Activated T-cell treated with anti-CD3 and anti-CD28 coated beads, Interleukin-2, amount 50 U/mL, for 72 hours (primary cell): ENCODE data around the gene MRPS27. TPM values are rescaled to one million over a fixed set of nuclear protein-coding genes. Genes with fewer than 3 reads are reported as not detected.
"Not testable (repeated sequence)": the region's sequence is repeated elsewhere in the genome, so short reads cannot be mapped to it uniquely, and the experiment has no call there.

Source experiments
- ATAC-seq, 2 donors: fragments of 150-1000 bp; cut with Tn5 transposase; replicated peaks in 1 of 2; 2 replicates each; pipeline ENCODE4 v1.10.0; 2021; ENCODE audit warnings: moderate library complexity in 2 of 2, mild to moderate bottlenecking in 1 of 2
- DNase-seq, 2 donors: peaks; one replicate each; pipeline ENCODE4 v3.0.0; 2021 to 2022; ENCODE audit warnings: mixed read lengths in 1 of 2
- H3K27ac Mint-ChIP-seq: one replicate; pipeline ENCODE4 v1.8.0; 2022; ENCODE audit warnings: mild to moderate bottlenecking, moderate library complexity, mixed read lengths
- H3K27me3 Mint-ChIP-seq: one replicate; pipeline ENCODE4 v1.8.0; 2022; ENCODE audit warnings: low read depth, mixed read lengths
- H3K36me3 Mint-ChIP-seq, 2 donors: one replicate each; pipeline ENCODE4 v1.8.0; 2022; ENCODE audit warnings: mixed read lengths in 2 of 2, mild to moderate bottlenecking in 1 of 2; ENCODE audit not compliant: insufficient read depth in 2 of 2
- H3K4me1 Mint-ChIP-seq: one replicate; pipeline ENCODE4 v1.8.0; 2022; ENCODE audit warnings: low read depth, mixed read lengths
- H3K4me3 Mint-ChIP-seq, 2 donors: one replicate each; pipeline ENCODE4 v1.8.0; 2022; ENCODE audit warnings: mild to moderate bottlenecking in 2 of 2, mixed read lengths in 2 of 2, moderate library complexity in 2 of 2
- H3K9me3 Mint-ChIP-seq, 2 donors: one replicate each; pipeline ENCODE4 v1.8.0; 2022; ENCODE audit warnings: mixed read lengths in 2 of 2
- total RNA-seq, 2 donors: library from RNA; stranded (reverse); gene quantifications; one replicate each; pipeline ENCODE4 v1.2.3, GENCODE V29; 2022

Gene MRPS27
- total RNA-seq, 2 donors from 2014 or later, result 80.5 to 83.7 TPM

DNA sequence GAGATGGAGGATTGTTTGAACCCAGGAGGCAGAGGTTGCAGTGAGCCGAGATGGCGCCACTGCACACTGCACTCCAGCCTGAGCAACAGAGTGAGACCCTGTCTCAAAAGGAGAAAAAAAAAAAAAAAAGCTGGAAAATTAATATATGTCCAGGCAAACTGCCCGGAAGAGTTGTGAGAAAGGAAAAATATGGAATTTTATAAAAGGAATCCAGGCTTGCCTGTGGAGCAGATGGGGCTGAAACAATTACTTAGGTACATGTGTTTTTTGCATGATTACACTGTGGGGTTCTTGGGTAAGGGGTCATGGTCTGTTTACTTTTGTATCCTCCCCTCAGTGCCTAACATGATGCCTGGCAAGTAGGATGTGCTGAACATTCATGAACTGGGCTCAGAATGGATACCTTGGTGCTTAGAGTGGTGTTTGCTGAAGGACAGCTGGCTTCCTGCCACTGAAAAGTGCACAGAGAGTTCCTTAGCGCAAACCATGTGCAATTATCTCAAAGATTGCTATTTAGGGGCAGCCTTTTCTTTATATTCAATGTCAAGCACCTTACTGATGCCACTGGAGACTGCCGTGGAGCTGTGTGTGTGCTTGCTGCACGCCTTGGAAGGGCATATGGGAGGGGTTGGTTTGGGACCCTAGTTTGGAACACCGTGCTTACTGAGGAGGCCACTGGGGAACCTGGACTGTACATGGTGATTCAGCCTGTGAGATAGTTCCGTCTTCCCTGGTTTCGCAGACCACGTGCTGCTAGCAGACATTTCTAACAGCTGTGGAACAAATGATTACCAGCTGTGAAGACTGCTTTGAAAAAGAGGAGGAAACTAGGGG is 134.3 kb downstream of the MRPS27 start:
- ATAC-seq, result no peak
- peaks cover 0 to 2% of the 10 kb centered on the region in 2 donors for H3K36me3 Mint-ChIP-seq
- H3K4me1 Mint-ChIP-seq, result no peaks in the 10 kb centered on the region
- peaks cover 67% of the 10 kb centered on the region for H3K27me3 Mint-ChIP-seq
- H3K9me3 Mint-ChIP-seq, result no peaks in the 10 kb centered on the region
- no peak for DNase-seq
- no peak overlapping the region for H3K27ac Mint-ChIP-seq
- H3K4me3 Mint-ChIP-seq, result no peak overlapping the region

DNA sequence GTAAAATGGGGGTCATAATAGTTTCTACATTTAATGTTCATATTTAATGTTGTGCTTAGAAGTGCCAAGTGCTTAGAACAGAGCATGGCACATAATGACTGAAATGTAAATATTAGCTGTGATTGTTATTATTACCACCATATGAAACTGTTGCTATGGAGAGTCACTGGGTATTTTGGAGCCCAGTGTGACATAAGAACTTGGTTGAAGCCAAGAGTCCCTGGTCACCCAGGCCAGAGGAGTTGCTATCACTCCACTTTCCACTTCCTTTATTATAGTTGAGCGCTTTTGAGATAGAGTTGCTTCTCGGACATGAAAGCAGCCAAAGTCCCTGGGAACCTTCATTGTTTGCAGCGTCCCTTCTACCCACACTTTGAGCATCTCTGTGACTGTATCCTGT is 135.6 kb downstream of the MRPS27 start:
- Mint-ChIP-seq H3K36me3 (no peaks in the 10 kb centered on the region), H3K9me3 (no peaks in the 10 kb centered on the region), H3K27ac (no peak overlapping the region), H3K27me3 (peaks cover 73% of the 10 kb centered on the region), H3K4me3 (no peak overlapping the region), H3K4me1 (no peaks in the 10 kb centered on the region)
- DNase-seq (no peak), ATAC-seq (no peak)

DNA sequence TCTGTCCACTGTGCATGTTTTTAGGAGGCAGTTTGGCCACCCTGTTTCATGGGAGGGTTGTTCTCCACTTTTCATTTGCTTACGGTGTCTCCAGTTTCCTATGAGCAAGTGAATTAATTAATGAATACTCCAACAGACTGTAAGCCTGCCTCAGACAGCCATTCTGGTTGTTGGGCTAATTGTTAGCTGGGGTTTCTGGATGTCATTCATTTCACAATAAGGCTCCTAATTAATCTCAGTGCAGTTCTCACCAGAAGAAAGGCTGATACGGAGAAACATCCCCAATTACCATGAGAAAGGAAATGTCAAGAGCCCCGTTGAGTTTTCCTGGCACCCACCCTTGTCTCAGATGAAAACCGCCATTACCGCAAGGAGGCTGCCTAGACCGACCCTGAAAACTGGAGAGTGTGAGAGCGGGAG is 136.9 kb downstream of the MRPS27 start:
- ATAC-seq (no peak), DNase-seq (no peak)
- Mint-ChIP-seq H3K36me3 (no peaks in the 10 kb centered on the region), H3K4me1 (no peaks in the 10 kb centered on the region), H3K27me3 (peaks cover 71% of the 10 kb centered on the region), H3K27ac (no peak overlapping the region), H3K9me3 (no peaks in the 10 kb centered on the region), H3K4me3 (no peak overlapping the region)

DNA sequence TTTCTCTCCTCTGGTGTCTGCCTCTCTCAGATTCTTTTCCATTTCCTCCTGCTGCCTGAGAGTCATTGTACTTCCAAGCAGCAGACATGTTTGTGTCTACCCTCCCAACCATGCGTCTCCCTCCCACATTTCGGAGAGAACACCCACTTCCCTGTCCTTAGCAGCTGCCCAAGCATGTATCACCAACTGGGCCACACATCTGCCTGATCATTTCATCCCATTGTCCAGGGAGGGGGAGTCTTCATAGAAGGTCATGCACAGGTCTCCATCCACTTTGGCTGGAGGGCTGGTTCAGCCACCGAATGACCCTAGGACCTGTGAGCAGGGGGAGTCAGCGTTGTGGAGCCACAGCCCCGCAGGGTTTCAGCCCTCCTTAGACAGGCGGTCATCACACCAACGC is 137.4 kb downstream of the MRPS27 start:
- Mint-ChIP-seq H3K4me1 (no peaks in the 10 kb centered on the region), H3K9me3 (no peaks in the 10 kb centered on the region), H3K27ac (no peak overlapping the region), H3K27me3 (peaks cover 66% of the 10 kb centered on the region), H3K4me3 (no peak overlapping the region), H3K36me3 (no peaks in the 10 kb centered on the region)
- no peak for DNase-seq
- ATAC-seq, result no peak

DNA sequence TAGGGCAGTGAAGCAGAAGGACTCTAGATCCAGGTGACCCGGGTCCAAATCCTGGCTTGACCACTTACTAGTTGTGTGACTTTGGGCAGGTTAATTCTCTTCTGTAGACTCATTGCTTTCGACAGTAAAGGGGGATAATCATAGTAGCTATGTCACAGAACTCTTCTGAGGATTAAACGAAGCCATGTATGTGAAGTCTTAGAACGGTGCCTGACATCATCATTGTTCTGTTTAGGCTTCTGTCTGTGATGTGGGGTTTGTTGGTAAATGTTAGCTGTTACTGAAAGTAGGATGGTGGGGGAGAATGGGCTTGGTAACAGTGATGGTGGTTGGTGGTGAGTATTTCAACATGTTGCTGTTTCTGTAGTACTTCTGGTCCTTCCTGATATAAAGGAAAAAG is 139.1 kb downstream of the MRPS27 start:
- no peak for DNase-seq
- no peak overlapping the region for H3K4me3 Mint-ChIP-seq
- H3K36me3 Mint-ChIP-seq, result no peaks in the 10 kb centered on the region
- H3K9me3 Mint-ChIP-seq, result no peaks in the 10 kb centered on the region
- ATAC-seq, result no peak
- H3K4me1 Mint-ChIP-seq, result no peaks in the 10 kb centered on the region
- peaks cover 65% of the 10 kb centered on the region for H3K27me3 Mint-ChIP-seq
- H3K27ac Mint-ChIP-seq, result no peak overlapping the region

DNA sequence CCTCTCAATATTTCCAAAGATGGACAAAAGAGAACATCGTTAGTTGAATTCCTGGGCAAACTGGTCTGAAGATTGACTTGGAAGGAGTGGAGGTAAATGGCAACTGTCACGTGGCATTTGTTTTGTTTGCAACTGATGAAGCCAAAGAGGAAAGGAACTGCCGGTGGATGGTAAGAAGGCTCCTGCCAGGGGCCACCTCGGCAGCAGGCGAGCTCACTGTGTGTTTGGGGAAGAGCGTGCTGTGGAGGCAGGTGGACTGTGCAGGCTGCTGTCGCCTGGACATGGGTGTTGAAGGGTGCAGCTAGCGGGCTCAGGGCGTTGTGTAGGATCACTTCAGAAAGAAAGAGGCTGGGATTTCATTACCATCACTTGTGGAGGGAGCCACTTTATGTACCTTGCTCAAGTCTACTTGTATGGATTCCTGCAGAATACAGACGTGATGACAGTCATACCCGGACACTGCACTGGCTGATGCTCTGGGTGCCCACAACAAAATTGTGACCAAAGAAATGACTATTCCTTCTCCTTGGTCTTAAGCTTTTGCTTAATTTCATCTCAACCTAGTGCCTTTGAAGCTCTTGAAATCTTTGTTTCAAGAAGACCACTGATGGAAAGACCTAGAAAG is 140.1 kb downstream of the MRPS27 start:
- Mint-ChIP-seq H3K36me3 (no peaks in the 10 kb centered on the region), H3K9me3 (no peaks in the 10 kb centered on the region), H3K4me1 (no peaks in the 10 kb centered on the region), H3K27me3 (peaks cover 65% of the 10 kb centered on the region), H3K27ac (no peak overlapping the region), H3K4me3 (no peak overlapping the region)
- DNase-seq, result no peak
- ATAC-seq, result no peak

DNA sequence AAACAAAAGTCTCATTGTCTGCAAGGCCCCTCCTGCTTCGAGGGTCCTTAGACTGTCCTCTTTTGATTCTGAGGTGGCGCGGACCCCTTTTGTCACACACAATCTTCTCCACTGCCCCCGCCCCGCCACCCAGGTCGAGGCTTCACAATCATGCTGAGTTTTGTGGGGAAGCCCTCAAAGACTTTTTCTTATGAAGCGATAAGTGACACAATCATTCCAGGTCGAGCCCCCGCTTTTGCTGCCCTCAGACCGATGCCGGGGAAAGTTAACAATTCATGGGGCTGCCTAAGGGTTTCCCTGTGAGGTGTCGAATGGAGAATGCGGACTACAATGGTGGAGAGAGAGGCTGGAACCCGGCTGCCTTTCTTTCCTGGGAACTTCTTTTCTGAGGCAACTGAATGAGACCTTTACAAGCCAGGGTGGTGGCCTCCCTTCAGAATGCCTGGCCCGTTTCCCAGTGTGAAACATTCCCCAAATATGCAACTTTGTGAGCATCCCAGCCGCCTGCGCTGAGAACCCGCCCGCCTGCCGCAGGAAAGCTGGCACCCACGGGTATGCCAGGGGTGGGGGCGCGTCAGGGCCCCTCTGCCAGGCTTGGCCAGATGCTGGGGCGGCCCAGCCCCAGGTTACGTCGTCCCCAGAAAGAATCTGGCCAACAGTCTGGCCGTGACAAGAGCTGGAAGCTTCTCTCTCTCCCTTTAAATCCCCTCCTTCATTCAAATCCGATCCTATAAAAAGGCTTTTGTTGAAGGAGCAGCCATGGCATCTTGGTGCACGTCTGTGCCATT is 140.8 kb downstream of the MRPS27 start:
- Mint-ChIP-seq H3K4me3 (no peak overlapping the region), H3K9me3 (no peaks in the 10 kb centered on the region), H3K27me3 (peaks cover 63% of the 10 kb centered on the region), H3K4me1 (no peaks in the 10 kb centered on the region), H3K27ac (no peak overlapping the region), H3K36me3 (no peaks in the 10 kb centered on the region)
- ATAC-seq (no peak), DNase-seq (no peak)

DNA sequence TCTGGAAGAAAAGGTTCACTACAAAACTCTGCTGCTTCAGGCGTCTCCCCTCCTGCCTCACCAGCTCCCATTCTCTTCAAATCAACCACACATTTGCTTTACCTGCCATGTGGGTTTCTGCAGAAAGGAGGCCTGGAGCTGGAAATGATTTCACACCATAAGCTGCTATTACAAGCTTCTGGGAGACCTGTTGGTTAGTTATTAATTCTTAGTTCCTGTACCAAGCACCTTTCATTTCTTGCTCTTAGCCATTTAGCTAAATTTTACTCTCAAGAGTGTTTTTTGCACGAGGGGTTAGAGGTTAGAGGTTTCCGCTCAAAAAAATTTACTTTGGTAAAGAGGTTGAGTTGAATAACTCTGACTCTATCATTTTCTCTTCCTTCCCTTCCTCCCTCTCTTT is 142.5 kb downstream of the MRPS27 start:
- no peaks in the 10 kb centered on the region for H3K4me1 Mint-ChIP-seq
- ATAC-seq (no peak), DNase-seq (no peak)
- H3K27me3 Mint-ChIP-seq, result peaks cover 62% of the 10 kb centered on the region
- no peaks in the 10 kb centered on the region for H3K9me3 Mint-ChIP-seq
- H3K4me3 Mint-ChIP-seq, result no peak overlapping the region
- no peak overlapping the region for H3K27ac Mint-ChIP-seq
- H3K36me3 Mint-ChIP-seq, result no peaks in the 10 kb centered on the region

DNA sequence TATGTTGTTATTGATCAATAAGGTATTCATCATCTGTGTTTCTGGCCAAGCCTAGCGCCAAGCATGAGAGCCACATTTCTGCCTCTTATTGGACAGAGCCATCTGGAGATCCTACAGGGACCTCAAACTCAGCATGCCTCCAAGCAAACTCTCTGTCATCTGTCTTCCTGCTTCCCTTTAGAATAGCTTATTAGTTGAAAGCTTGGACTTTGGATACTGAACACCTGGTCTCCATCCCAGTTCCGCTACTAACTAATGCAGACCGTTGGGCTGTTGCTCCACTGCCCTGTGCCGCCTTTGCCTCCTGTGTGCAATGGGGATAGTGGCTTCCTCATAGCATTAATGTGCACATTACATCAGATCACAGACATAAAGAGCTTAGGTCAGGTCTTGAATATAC is 147.3 kb downstream of the MRPS27 start:
- Mint-ChIP-seq H3K27ac (no peak overlapping the region), H3K9me3 (no peaks in the 10 kb centered on the region), H3K4me1 (no peaks in the 10 kb centered on the region), H3K4me3 (no peak overlapping the region), H3K27me3 (peaks cover 75% of the 10 kb centered on the region), H3K36me3 (no peaks in the 10 kb centered on the region)
- DNase-seq (no peak), ATAC-seq (no peak)

DNA sequence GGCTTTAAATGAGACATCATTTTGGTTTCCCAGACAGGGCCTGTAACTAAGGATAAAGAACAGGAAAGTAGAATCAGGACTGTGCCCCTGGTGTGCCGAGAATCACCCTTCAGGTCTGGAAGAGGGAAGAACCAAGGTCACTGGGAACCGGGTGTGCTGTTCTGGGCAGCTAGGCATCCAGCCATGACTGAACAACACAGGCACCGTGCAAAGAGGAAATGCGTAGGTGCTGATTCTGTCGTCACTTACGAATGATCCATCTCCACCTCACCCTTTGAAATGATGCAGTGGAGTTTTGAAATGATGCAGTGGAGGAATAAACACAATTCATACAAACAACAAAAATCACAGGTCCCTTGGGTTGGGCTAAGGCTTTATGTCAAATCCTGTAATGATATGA is 148.4 kb downstream of the MRPS27 start:
- Mint-ChIP-seq H3K4me1 (peaks cover 8% of the 10 kb centered on the region), H3K9me3 (no peaks in the 10 kb centered on the region), H3K27ac (no peak overlapping the region), H3K27me3 (peaks cover 81% of the 10 kb centered on the region), H3K4me3 (peak overlapping the region in 1 of 2 donors; percentile 22), H3K36me3 (no peaks in the 10 kb centered on the region)
- ATAC-seq (peak; percentile 86 to 99), DNase-seq (peak; percentile 23 to 52)

DNA sequence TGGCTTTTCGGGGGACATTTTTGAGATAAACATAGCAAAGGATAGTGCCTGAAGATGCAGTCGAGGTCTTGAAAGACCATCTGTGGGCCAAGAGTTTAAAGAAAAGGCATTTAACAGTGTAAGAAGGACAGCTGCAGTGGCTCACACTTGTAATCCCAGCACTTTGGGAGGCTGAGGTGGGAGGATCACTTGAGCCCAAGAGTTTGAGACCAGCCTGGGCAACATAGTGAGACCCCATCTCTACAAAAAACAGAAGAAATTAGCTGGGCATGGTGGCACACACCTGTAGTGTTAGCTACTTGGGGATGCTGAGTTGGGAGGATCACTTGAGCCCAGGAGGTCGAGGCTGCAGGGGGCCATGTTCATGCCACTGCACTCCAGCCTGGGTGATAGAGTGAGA is 148.9 kb downstream of the MRPS27 start:
- Mint-ChIP-seq H3K4me3 (peak overlapping the region in 1 of 2 donors; percentile 22), H3K4me1 (peaks cover 11% of the 10 kb centered on the region), H3K27me3 (peaks cover 81% of the 10 kb centered on the region)
- H3K36me3 Mint-ChIP-seq, ATAC-seq, H3K27ac Mint-ChIP-seq, H3K9me3 Mint-ChIP-seq, DNase-seq: not testable (repeated sequence)

DNA sequence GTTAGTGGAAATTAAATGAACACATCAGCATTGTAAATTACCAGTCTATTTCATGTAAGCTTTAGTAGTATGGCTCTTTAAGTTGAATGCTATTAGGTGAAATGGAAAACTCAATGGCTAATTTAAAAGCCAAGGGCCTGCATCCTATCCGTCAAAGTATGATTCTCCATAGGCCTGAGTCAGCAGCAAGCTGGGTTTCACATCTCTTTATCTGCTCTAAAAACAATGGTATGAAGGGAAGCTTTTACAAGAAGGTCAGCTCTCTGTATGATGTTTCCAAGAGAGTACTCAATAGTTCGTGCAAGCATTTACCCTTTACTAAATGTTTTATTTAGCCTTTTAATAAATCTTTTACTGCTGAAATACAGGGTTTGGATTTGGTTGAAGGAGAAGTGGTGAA is 149.9 kb downstream of the MRPS27 start:
- ATAC-seq (no peak), DNase-seq (no peak)
- H3K27me3 Mint-ChIP-seq, result peaks cover 75% of the 10 kb centered on the region
- no peak overlapping the region for H3K4me3 Mint-ChIP-seq
- no peak overlapping the region for H3K27ac Mint-ChIP-seq
- H3K9me3 Mint-ChIP-seq, result no peaks in the 10 kb centered on the region
- H3K4me1 Mint-ChIP-seq, result peaks cover 11% of the 10 kb centered on the region
- no peaks in the 10 kb centered on the region for H3K36me3 Mint-ChIP-seq
